Duodenal mucosa (tissue), 2 donors: Measurements from ENCODE around the gene AFAP1L1.

Experiments
- H3K27ac ChIP-seq: one replicate; pipeline ENCODE4 v1.7.0; 2013; ENCODE audit warnings: low read depth, low read length
- H3K27me3 ChIP-seq, 2 donors: one replicate each; pipeline ENCODE4 v1.7.0; 2013; ENCODE audit warnings: low read length in 2 of 2, control low read depth in 1 of 2; ENCODE audit not compliant: insufficient read depth in 2 of 2, control insufficient read depth in 1 of 2
- H3K36me3 ChIP-seq, 2 donors: one replicate each; pipeline ENCODE4 v1.7.0; 2013; ENCODE audit warnings: low read length in 2 of 2, control low read depth in 1 of 2; ENCODE audit not compliant: insufficient read depth in 2 of 2, control insufficient read depth in 1 of 2
- H3K4me1 ChIP-seq, 2 donors: one replicate each; pipeline ENCODE4 v1.7.0; 2013; ENCODE audit warnings: low read length in 2 of 2, control low read depth in 1 of 2; ENCODE audit not compliant: insufficient read depth in 2 of 2, control insufficient read depth in 1 of 2
- H3K4me3 ChIP-seq, 2 donors: one replicate each; pipeline ENCODE4 v1.7.0; 2013; ENCODE audit warnings: low read length in 2 of 2, low read depth in 1 of 2
- H3K9ac ChIP-seq, 2 donors: one replicate each; pipeline ENCODE4 v1.7.0; 2013; ENCODE audit warnings: low read length in 2 of 2, low read depth in 1 of 2
- H3K9me3 ChIP-seq, 2 donors: one replicate each; pipeline ENCODE4 v1.7.0; 2013; ENCODE audit warnings: low read length in 2 of 2, control low read depth in 1 of 2; ENCODE audit not compliant: control insufficient read depth in 1 of 2

The AFAP1L1 gene

GRCh38 chr5:149271716-149272563 is at the start of gene AFAP1L1:
Gene AFAP1L1, plus strand, starts transcription at chr5:149271859. Its CDS starts 110 bp downstream, at chr5:149271969.
- peak within 1 kb of the TSS in 1 of 2 donors; percentile 39 for H3K9ac ChIP-seq
- peaks cover 8 to 9% of the 10 kb centered on the region in 2 donors for H3K4me1 ChIP-seq
- H3K27ac ChIP-seq: no peak within 1 kb of the TSS
- H3K4me3 ChIP-seq: peak within 1 kb of the TSS; percentile 58 to 72
- peaks cover 6 to 11% of the 10 kb centered on the region in 2 donors for H3K9me3 ChIP-seq
- no peaks in the 10 kb centered on the region for H3K36me3 ChIP-seq
- H3K27me3 ChIP-seq: peaks cover 14 to 21% of the 10 kb centered on the region in 2 donors

- Histone ChIP-seq H3K4me1 (no peaks in the 10 kb centered on the region), H3K36me3 (no peaks in the 10 kb centered on the region), H3K9me3 (no peaks in the 10 kb centered on the region), H3K27me3 (no peaks in the 10 kb centered on the region), H3K9ac (no peak overlapping the region), H3K4me3 (no peak overlapping the region), H3K27ac (no peak overlapping the region)
Measured at GRCh38 chr5:149223081-149223848, 48.4 kb upstream of the AFAP1L1 start.

- H3K36me3 ChIP-seq: no peaks in the 10 kb centered on the region
- no peaks in the 10 kb centered on the region for H3K4me1 ChIP-seq
- H3K27me3 ChIP-seq: no peaks in the 10 kb centered on the region
- H3K27ac ChIP-seq: no peak overlapping the region
- H3K9ac ChIP-seq: no peak overlapping the region
- H3K9me3 ChIP-seq: no peaks in the 10 kb centered on the region
- no peak overlapping the region for H3K4me3 ChIP-seq
Measured at GRCh38 chr5:149224282-149224681, 47.4 kb upstream of the AFAP1L1 start.

GRCh38 chr5:149227168-149227826 is 44.4 kb upstream of the AFAP1L1 start:
- no peaks in the 10 kb centered on the region for H3K9me3 ChIP-seq
- H3K4me1 ChIP-seq: no peaks in the 10 kb centered on the region
- H3K36me3 ChIP-seq: no peaks in the 10 kb centered on the region
- H3K4me3 ChIP-seq: no peak overlapping the region
- H3K27ac ChIP-seq: no peak overlapping the region
- peaks cover 0 to 4% of the 10 kb centered on the region in 2 donors for H3K27me3 ChIP-seq
- no peak overlapping the region for H3K9ac ChIP-seq

GRCh38 chr5:149228618-149229297 is 42.9 kb upstream of the AFAP1L1 start:
- Histone ChIP-seq H3K9me3 (no peaks in the 10 kb centered on the region), H3K27me3 (peaks cover 0 to 4% of the 10 kb centered on the region in 2 donors), H3K4me3 (no peak overlapping the region), H3K4me1 (no peaks in the 10 kb centered on the region), H3K36me3 (no peaks in the 10 kb centered on the region), H3K27ac (no peak overlapping the region), H3K9ac (no peak overlapping the region)

- Histone ChIP-seq H3K9me3 (no peaks in the 10 kb centered on the region), H3K27me3 (peaks cover 0 to 4% of the 10 kb centered on the region in 2 donors), H3K4me1 (no peaks in the 10 kb centered on the region), H3K9ac (no peak overlapping the region), H3K36me3 (no peaks in the 10 kb centered on the region), H3K4me3 (no peak overlapping the region), H3K27ac (no peak overlapping the region)
Measured at GRCh38 chr5:149229298-149229937, 42.2 kb upstream of the AFAP1L1 start.

- no peak overlapping the region for H3K4me3 ChIP-seq
- no peak overlapping the region for H3K9ac ChIP-seq
- peaks cover 0 to 5% of the 10 kb centered on the region in 2 donors for H3K27me3 ChIP-seq
- H3K36me3 ChIP-seq: no peaks in the 10 kb centered on the region
- H3K9me3 ChIP-seq: no peaks in the 10 kb centered on the region
- no peak overlapping the region for H3K27ac ChIP-seq
- H3K4me1 ChIP-seq: no peaks in the 10 kb centered on the region
Measured at GRCh38 chr5:149235841-149236240, 35.8 kb upstream of the AFAP1L1 start.

- H3K4me1 ChIP-seq: no peaks in the 10 kb centered on the region
- H3K27ac ChIP-seq: no peak overlapping the region
- H3K9ac ChIP-seq: no peak overlapping the region
- H3K4me3 ChIP-seq: no peak overlapping the region
- H3K9me3 ChIP-seq: no peaks in the 10 kb centered on the region
- peaks cover 0 to 5% of the 10 kb centered on the region in 2 donors for H3K27me3 ChIP-seq
- H3K36me3 ChIP-seq: no peaks in the 10 kb centered on the region
Measured at GRCh38 chr5:149237662-149238061, 34.0 kb upstream of the AFAP1L1 start.

- Histone ChIP-seq H3K36me3 (no peaks in the 10 kb centered on the region), H3K27me3 (peaks cover 0 to 5% of the 10 kb centered on the region in 2 donors), H3K4me3 (no peak overlapping the region), H3K9ac (no peak overlapping the region), H3K4me1 (no peaks in the 10 kb centered on the region), H3K27ac (no peak overlapping the region), H3K9me3 (no peaks in the 10 kb centered on the region)
Measured at GRCh38 chr5:149238540-149238939, 33.1 kb upstream of the AFAP1L1 start.
